ENCODE results near the gene MOBP.

Gene MOBP

GRCh38 chr3:39471652-39472051, 4.2 kb downstream of the MOBP start:
- no peak for TF ChIP-seq CTCF (IDR thresholded peaks at IDR 0.05)

- no peak for TF ChIP-seq CTCF (IDR thresholded peaks at IDR 0.05)
Observed at GRCh38 chr3:39473452-39474125, 6.1 kb downstream of the MOBP start.

- TF ChIP-seq CTCF (IDR thresholded peaks at IDR 0.05) = no peak
Observed at GRCh38 chr3:39474126-39474515, 6.6 kb downstream of the MOBP start.

GRCh38 chr3:39476783-39477182, 9.3 kb downstream of the MOBP start:
- TF ChIP-seq CTCF (IDR thresholded peaks at IDR 0.05) = no peak

GRCh38 chr3:39478226-39478625, 10.7 kb downstream of the MOBP start:
- TF ChIP-seq CTCF (IDR thresholded peaks at IDR 0.05) = no peak

- no peak for TF ChIP-seq CTCF (IDR thresholded peaks at IDR 0.05)
Observed at GRCh38 chr3:39479701-39480414, 12.4 kb downstream of the MOBP start.

- no peak for TF ChIP-seq CTCF (IDR thresholded peaks at IDR 0.05)
Observed at GRCh38 chr3:39485547-39485946, 18.1 kb downstream of the MOBP start.

Measured in LNCAP (cell line).